OCI-LY1 (cell line): Measurements from ENCODE around the gene PAWR.

Experiments used
- H2AFZ ChIP-seq: fragments of 200-600 bp; sonication (generic), shearing (Covaris generic); 2 replicates; pipeline ENCODE4 v1.6.0; 2014; ENCODE audit warnings: antibody characterized with exemption, mild to moderate bottlenecking, low read length
- H3F3A ChIP-seq: fragments of 200-600 bp; sonication (generic), shearing (Covaris generic); 2 replicates; pipeline ENCODE4 v1.6.0; 2014; ENCODE audit warnings: mild to moderate bottlenecking, antibody characterized with exemption, low read length, moderate library complexity; ENCODE audit not compliant: insufficient read depth
- H3K27ac ChIP-seq: fragments of 200-600 bp; sonication (generic); 2 replicates; pipeline ENCODE4 v1.5.1; 2014; ENCODE audit warnings: low read length, mixed run types, mild to moderate bottlenecking, low read depth; ENCODE audit not compliant: poor library complexity, severe bottlenecking
- H3K27me3 ChIP-seq: fragments of 200-600 bp; sonication (generic); 2 replicates; pipeline ENCODE4 v1.6.0; 2014; ENCODE audit warnings: antibody characterized with exemption, mild to moderate bottlenecking, low read length, moderate library complexity; ENCODE audit not compliant: insufficient read depth
- H3K36me3 ChIP-seq: fragments of 200-600 bp; sonication (generic); 2 replicates; pipeline ENCODE4 v1.6.1; 2014; ENCODE audit warnings: mild to moderate bottlenecking, antibody characterized with exemption, low read length, moderate library complexity, mixed read lengths; ENCODE audit not compliant: insufficient read depth
- H3K4me1 ChIP-seq: fragments of 200-600 bp; sonication (generic); 2 replicates; pipeline ENCODE4 v1.5.1; 2014; ENCODE audit warnings: mild to moderate bottlenecking, low read length, moderate library complexity; ENCODE audit not compliant: insufficient read depth, severe bottlenecking
- H3K4me2 ChIP-seq: fragments of 200-600 bp; sonication (generic), shearing (Covaris generic); 2 replicates; pipeline ENCODE4 v1.6.1; 2014; ENCODE audit warnings: low read length
- H3K4me3 ChIP-seq: fragments of 200-600 bp; sonication (generic); 2 replicates; pipeline ENCODE4 v1.5.1; 2014; ENCODE audit warnings: low read length, low read depth, mild to moderate bottlenecking, mixed read lengths; ENCODE audit not compliant: poor library complexity, severe bottlenecking
- H3K79me2 ChIP-seq: fragments of 200-600 bp; shearing (Covaris generic); 2 replicates; pipeline ENCODE4 v1.6.1; 2016; ENCODE audit warnings: mixed run types, low read length, mixed read lengths; ENCODE audit not compliant: insufficient read depth
- H3K9ac ChIP-seq: fragments of 200-600 bp; sonication (generic), shearing (Covaris generic); 2 replicates; pipeline ENCODE4 v1.6.1; 2014; ENCODE audit warnings: mild to moderate bottlenecking, low read length, mixed read lengths
- H3K9me2 ChIP-seq: fragments of 200-600 bp; sonication (generic), shearing (Covaris generic); 2 replicates; pipeline ENCODE4 v1.6.1; 2014; ENCODE audit warnings: low read depth, mild to moderate bottlenecking, low read length, mixed read lengths
- H3K9me3 ChIP-seq: fragments of 200-600 bp; shearing (Covaris generic); 2 replicates; pipeline ENCODE4 v1.6.1; 2014; ENCODE audit warnings: low read length, mixed read lengths
- H4K20me1 ChIP-seq: fragments of 200-600 bp; sonication (generic), shearing (Covaris generic); 2 replicates; pipeline ENCODE4 v1.6.0; 2016; ENCODE audit warnings: mild to moderate bottlenecking, low read length; ENCODE audit not compliant: insufficient read depth
- EZH2 ChIP-seq: fragments of 200-600 bp; sonication (generic), shearing (Covaris generic); IDR thresholded peaks from 2 replicates; pipeline ENCODE4 v1.8.0; 2017; ENCODE audit warnings: borderline replicate concordance, mixed run types, mild to moderate bottlenecking, antibody characterized with exemption, low read length, moderate library complexity, mixed read lengths
- TF ChIP-seq, protein P1 (sequence below): fragments of 200-600 bp; sonication (generic), shearing (Covaris generic); IDR thresholded peaks from 2 replicates; pipeline ENCODE4 v1.5.1; 2017; ENCODE audit warnings: mild to moderate bottlenecking, antibody characterized with exemption, low read length, moderate library complexity, mixed read lengths

The PAWR gene

DNA sequence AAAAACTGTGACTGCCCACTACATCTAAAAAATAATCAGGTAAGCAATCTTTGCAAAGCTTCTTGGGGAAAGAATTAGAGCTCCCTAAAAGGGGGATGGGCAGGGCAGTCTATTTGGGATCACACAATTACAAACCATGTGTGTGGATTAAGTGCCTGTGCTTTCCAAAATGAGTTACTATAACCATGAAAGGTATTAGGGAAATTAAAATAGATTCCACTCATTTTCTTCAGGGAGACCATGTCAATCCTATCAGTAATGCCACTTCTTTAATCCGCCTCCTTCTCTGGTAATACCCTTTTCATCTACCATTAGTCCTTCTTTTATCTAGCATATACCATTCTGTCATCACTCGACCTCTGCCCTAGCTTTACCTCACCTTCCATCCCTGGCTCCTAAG lies 53.7 kb downstream of the PAWR start:
- Histone ChIP-seq H3K4me1 (no peaks in the 10 kb centered on the region), H3K9me2 (no peaks in the 10 kb centered on the region), H3K4me2 (no peak overlapping the region), H3K9me3 (no peaks in the 10 kb centered on the region), H3K79me2 (peaks cover 39% of the 10 kb centered on the region), H3K27me3 (no peaks in the 10 kb centered on the region), H2AFZ (no peak overlapping the region), H3K9ac (no peak overlapping the region), H4K20me1 (no peaks in the 10 kb centered on the region), H3K27ac (no peak overlapping the region), H3K36me3 (peaks cover 8% of the 10 kb centered on the region; the same call in 1 of the 2 replicates), H3K4me3 (no peak overlapping the region), H3F3A (no peaks in the 10 kb centered on the region)
- TF ChIP-seq, protein P1, sequence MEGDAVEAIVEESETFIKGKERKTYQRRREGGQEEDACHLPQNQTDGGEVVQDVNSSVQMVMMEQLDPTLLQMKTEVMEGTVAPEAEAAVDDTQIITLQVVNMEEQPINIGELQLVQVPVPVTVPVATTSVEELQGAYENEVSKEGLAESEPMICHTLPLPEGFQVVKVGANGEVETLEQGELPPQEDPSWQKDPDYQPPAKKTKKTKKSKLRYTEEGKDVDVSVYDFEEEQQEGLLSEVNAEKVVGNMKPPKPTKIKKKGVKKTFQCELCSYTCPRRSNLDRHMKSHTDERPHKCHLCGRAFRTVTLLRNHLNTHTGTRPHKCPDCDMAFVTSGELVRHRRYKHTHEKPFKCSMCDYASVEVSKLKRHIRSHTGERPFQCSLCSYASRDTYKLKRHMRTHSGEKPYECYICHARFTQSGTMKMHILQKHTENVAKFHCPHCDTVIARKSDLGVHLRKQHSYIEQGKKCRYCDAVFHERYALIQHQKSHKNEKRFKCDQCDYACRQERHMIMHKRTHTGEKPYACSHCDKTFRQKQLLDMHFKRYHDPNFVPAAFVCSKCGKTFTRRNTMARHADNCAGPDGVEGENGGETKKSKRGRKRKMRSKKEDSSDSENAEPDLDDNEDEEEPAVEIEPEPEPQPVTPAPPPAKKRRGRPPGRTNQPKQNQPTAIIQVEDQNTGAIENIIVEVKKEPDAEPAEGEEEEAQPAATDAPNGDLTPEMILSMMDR: no peak
- no peak for TF ChIP-seq EZH2

DNA sequence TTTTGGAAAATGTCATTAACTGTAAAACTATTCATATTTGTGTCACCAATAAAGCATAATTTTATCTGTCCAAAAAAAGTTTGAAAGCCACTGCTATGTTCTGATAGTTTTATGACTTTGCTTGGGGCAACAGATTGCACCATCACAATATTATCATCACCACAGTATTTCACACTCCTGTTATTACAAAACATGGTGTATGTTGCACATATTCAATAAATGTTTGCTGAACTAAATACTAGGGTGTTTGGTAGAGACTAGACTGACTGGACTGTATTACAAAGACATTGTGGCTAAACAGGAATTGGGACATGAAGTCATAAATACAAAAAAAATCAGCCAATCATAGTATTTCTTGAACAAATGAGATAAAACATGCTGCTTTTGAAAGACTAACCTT lies 55.1 kb downstream of the PAWR start:
- Histone ChIP-seq H3K4me3 (no peak overlapping the region), H3K27me3 (no peaks in the 10 kb centered on the region), H3K4me2 (no peak overlapping the region), H3K9me3 (no peaks in the 10 kb centered on the region), H3K9me2 (no peaks in the 10 kb centered on the region), H3K36me3 (peaks cover 5% of the 10 kb centered on the region; the same call in 1 of the 2 replicates), H3K79me2 (peaks cover 43% of the 10 kb centered on the region), H3K9ac (no peak overlapping the region), H2AFZ (no peak overlapping the region), H4K20me1 (no peaks in the 10 kb centered on the region), H3K4me1 (no peaks in the 10 kb centered on the region), H3K27ac (no peak overlapping the region), H3F3A (no peaks in the 10 kb centered on the region)
- TF ChIP-seq, protein P1: no peak
- no peak for TF ChIP-seq EZH2

DNA sequence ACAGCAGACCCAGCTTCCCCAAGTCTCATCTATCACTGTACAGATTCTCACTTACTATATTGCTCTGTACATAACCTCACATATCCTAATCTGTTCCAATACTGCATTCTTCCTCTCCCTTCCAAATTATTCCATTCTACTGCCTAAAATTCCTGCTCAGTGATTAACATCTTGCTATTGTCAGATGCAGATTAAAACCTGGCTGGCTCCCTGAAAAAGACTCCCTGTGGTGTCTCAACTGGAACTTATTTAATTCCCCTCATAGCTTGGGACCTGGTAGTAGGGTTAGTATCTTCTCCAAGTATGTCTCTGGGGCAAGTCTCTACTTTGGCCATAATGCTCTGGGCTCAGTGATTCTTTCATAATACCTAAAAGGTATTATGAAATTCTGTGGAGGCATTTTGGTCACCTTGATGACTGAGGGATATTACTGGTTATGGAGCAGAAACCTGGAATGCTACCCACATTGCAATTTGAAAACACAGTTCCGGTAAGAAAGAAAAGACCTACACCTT lies 55.8 kb downstream of the PAWR start:
- no peak overlapping the region for H3K9ac ChIP-seq
- no peaks in the 10 kb centered on the region for H3F3A ChIP-seq
- H3K27me3 ChIP-seq: no peaks in the 10 kb centered on the region
- TF ChIP-seq EZH2: no peak
- TF ChIP-seq, protein P1: no peak
- no peaks in the 10 kb centered on the region for H3K9me3 ChIP-seq
- H2AFZ ChIP-seq: no peak overlapping the region
- H3K79me2 ChIP-seq: peaks cover 46% of the 10 kb centered on the region
- no peak overlapping the region for H3K4me3 ChIP-seq
- peaks cover 5% of the 10 kb centered on the region; the same call in 1 of the 2 replicates for H3K36me3 ChIP-seq
- H3K4me1 ChIP-seq: no peaks in the 10 kb centered on the region
- H3K27ac ChIP-seq: no peak overlapping the region
- H3K9me2 ChIP-seq: no peaks in the 10 kb centered on the region
- H4K20me1 ChIP-seq: no peaks in the 10 kb centered on the region
- no peak overlapping the region for H3K4me2 ChIP-seq
